A549 (cell line): ENCODE data around the gene FBXO34. TPM values are rescaled to one million over a fixed set of nuclear protein-coding genes. Genes with fewer than 3 reads are reported as not detected.
A peak's percentile ranks its signal among the peaks of the same experiment; 100 is the strongest.

Source experiments
- ATAC-seq, 2 experiments: fragments of 200-7000 bp in 1 of 2; fragments of >200 bp in 1 of 2; cut with Nextera tagmentation in 1 of 2; cut with Tn5 transposase in 1 of 2; 3 replicates each; pipeline versions ENCODE4 v1.8.0 to v1.9.1; 2018 to 2020; ENCODE audit warnings: mild to moderate bottlenecking in 1 of 2, moderate library complexity in 1 of 2
- CTCF ChIA-PET: fragments of 300-600 bp; sonication (Branson Sonifier 250); formaldehyde crosslinking; extraction: SDS; loops from one replicate; lab custom pipeline; 2021; ENCODE audit warnings: antibody characterized with exemption, inconsistent platforms; lab: Yijun Ruan, JAX
- POLR2A ChIA-PET: fragments of 350-600 bp; formaldehyde crosslinking; extraction: SDS; loops from one replicate; lab custom pipeline; 2021; ENCODE audit warnings: antibody characterized with exemption, inconsistent platforms; lab: Yijun Ruan, JAX
- DNase-seq, 2 experiments: peaks; one replicate each; pipeline versions ENCODE4 v3.0.0 to v3.0.0-alpha.2; 2011 to 2016; ENCODE audit warnings: low read depth in 1 of 2, low spot score in 1 of 2
- FAIRE-seq: peaks from 2 replicates; lab custom pipeline; 2011; peaks lifted over from hg19 to GRCh38; lab: Jason Lieb, UNC
- H3K27ac ChIP-seq, 2 experiments: fragments of >200 bp; sonication (Bioruptor Twin); formaldehyde crosslinking; 3 replicates each; pipeline ENCODE4 v1.5.1; 2016 to 2017
- H3K4me1 ChIP-seq: fragments of >200 bp; sonication (Bioruptor Twin); formaldehyde crosslinking; 3 replicates; pipeline ENCODE4 v1.6.1; 2016
- H3K4me2 ChIP-seq: fragments of >200 bp; sonication (Bioruptor Twin); formaldehyde crosslinking; 3 replicates; pipeline ENCODE4 v1.6.1; 2016
- H3K4me3 ChIP-seq: fragments of >200 bp; sonication (Bioruptor Twin); formaldehyde crosslinking; 3 replicates; pipeline ENCODE4 v1.5.1; 2016
- H3K9me3 ChIP-seq: fragments of >200 bp; sonication (Bioruptor Twin); formaldehyde crosslinking; 3 replicates; pipeline ENCODE4 v1.6.1; 2016
- BHLHE40 ChIP-seq: IDR thresholded peaks from 2 replicates; pipeline ENCODE4 v1.6.1; 2012; ENCODE audit warnings: low read depth, low read length, inconsistent platforms
- CBX2 ChIP-seq: fragments of 200-600 bp; sonication (generic); IDR thresholded peaks from 2 replicates; pipeline ENCODE4 v1.6.1; 2016; ENCODE audit warnings: low read depth, mild to moderate bottlenecking, borderline replicate concordance
- CHD4 ChIP-seq: fragments of 200-600 bp; sonication (generic); IDR thresholded peaks from 2 replicates; pipeline ENCODE4 v1.6.1; 2016; ENCODE audit warnings: antibody characterized with exemption, mild to moderate bottlenecking, borderline replicate concordance
- EHMT2 ChIP-seq: fragments of 200-600 bp; sonication (generic); IDR thresholded peaks from 2 replicates; pipeline ENCODE4 v1.6.1; 2016; ENCODE audit warnings: antibody characterized with exemption, low read depth, mild to moderate bottlenecking, moderate library complexity
- EP300 ChIP-seq, 2 experiments: fragments of >200 bp; sonication (Bioruptor Twin); formaldehyde crosslinking; IDR thresholded peaks; 2 replicates in 1 of 2; 3 replicates in 1 of 2; pipeline ENCODE4 v1.6.1; 2016 to 2017
- FOSB ChIP-seq: fragments of 250-450 bp; sonication (Bioruptor Pico); IDR thresholded peaks from 2 replicates; pipeline ENCODE4 v1.5.0; 2020; ENCODE audit warnings: mild to moderate bottlenecking, moderate library complexity
- FOSL2 ChIP-seq, 2 experiments: fragments of 450-650 bp in 1 of 2; fragments of >200 bp in 1 of 2; sonication (Bioruptor Twin) in 1 of 2; formaldehyde crosslinking; IDR thresholded peaks; 2 replicates each; pipeline versions ENCODE4 v1.5.0 to v1.6.1; 2016 to 2020; ENCODE audit warnings: mild to moderate bottlenecking in 1 of 2, moderate library complexity in 1 of 2
- FOXS1 ChIP-seq: fragments of 250-450 bp; sonication (Bioruptor Pico); IDR thresholded peaks from 2 replicates; pipeline ENCODE4 v1.5.0; 2020; ENCODE audit warnings: mild to moderate bottlenecking, moderate library complexity
- JUNB ChIP-seq: fragments of >200 bp; sonication (Bioruptor Twin); formaldehyde crosslinking; IDR thresholded peaks from 2 replicates; pipeline ENCODE4 v1.6.1; 2016
- KDM1A ChIP-seq: fragments of 200-600 bp; sonication (generic); IDR thresholded peaks from 2 replicates; pipeline ENCODE4 v1.6.1; 2016; ENCODE audit warnings: low read depth, mild to moderate bottlenecking
- MAZ ChIP-seq: fragments of 150-350 bp; IDR thresholded peaks from 2 replicates; pipeline ENCODE4 v1.6.1; 2014; ENCODE audit warnings: antibody characterized with exemption, low read depth, low read length, borderline replicate concordance
- NFE2L2 ChIP-seq: fragments of 150-350 bp; conservative IDR thresholded peaks from 2 replicates; pipeline ENCODE4 v1.6.1; 2014; ENCODE audit warnings: low read length
- NR3C1 ChIP-seq: fragments of >200 bp; sonication (Bioruptor Twin); formaldehyde crosslinking; IDR thresholded peaks from 3 replicates; pipeline ENCODE4 v1.6.1; 2017
- PHF8 ChIP-seq: fragments of 200-600 bp; sonication (generic); IDR thresholded peaks from 2 replicates; pipeline ENCODE4 v1.6.1; 2016; ENCODE audit warnings: low read depth, mild to moderate bottlenecking, antibody characterized with exemption, moderate library complexity, borderline replicate concordance
- POLR2A ChIP-seq: IDR thresholded peaks from 2 replicates; pipeline ENCODE4 v1.6.1; 2012; ENCODE audit warnings: mild to moderate bottlenecking, low read length
- RARB ChIP-seq: fragments of 250-450 bp; sonication (Bioruptor Pico); IDR thresholded peaks from 2 replicates; pipeline ENCODE4 v1.8.0; 2021; ENCODE audit warnings: mild to moderate bottlenecking, moderate library complexity
- TP53 ChIP-seq: fragments of 250-450 bp; sonication (Bioruptor Pico); IDR thresholded peaks from 2 replicates; pipeline ENCODE4 v1.5.0; 2021; ENCODE audit warnings: mild to moderate bottlenecking, moderate library complexity
- ZSCAN20 ChIP-seq: fragments of 250-450 bp; sonication (Bioruptor Pico); IDR thresholded peaks from 2 replicates; pipeline ENCODE4 v1.8.0; 2022; ENCODE audit warnings: mild to moderate bottlenecking, moderate library complexity
- WGBS: methylation state at CpG from one replicate; pipeline ENCODE4 v1.1.6; 2017; ENCODE audit errors: missing lambda C conversion rate; 5-methylcytosine and 5-hydroxymethylcytosine counted together
- polyA plus RNA-seq, 4 experiments: library from polyadenylated mRNA; depleted of rRNA in 3 of 4; stranded (reverse); fragments of >200 nt; fragmentation: RNase III in 1 of 4; extraction: RNeasy Plus Mini Kit Qiagen cat#74134 plus additional on column Dnase treatment in 1 of 4; gene quantifications; 2 replicates in 3 of 4; 3 replicates in 1 of 4; pipeline ENCODE4 v1.2.3, GENCODE V29; 2011 to 2017
- TF ChIP-seq, protein P1 (sequence below): IDR thresholded peaks from 2 replicates; pipeline ENCODE4 v1.6.1; 2012; ENCODE audit warnings: low read depth, borderline replicate concordance
- TF ChIP-seq, protein P2 (sequence below): fragments of 200-600 bp; sonication (generic); IDR thresholded peaks from 2 replicates; pipeline ENCODE4 v1.6.1; 2016; ENCODE audit warnings: antibody characterized with exemption, mild to moderate bottlenecking, moderate library complexity
- TF ChIP-seq, protein P3 (sequence below): fragments of >200 bp; sonication (Bioruptor Twin); formaldehyde crosslinking; IDR thresholded peaks from 3 replicates; pipeline ENCODE4 v1.6.1; 2016
- TF ChIP-seq, protein P4 (sequence below): fragments of >200 bp; sonication (Bioruptor Twin); formaldehyde crosslinking; IDR thresholded peaks from 2 replicates; pipeline ENCODE4 v1.6.1; 2016
- TF ChIP-seq, protein P5 (sequence below): fragments of 150-350 bp; IDR thresholded peaks from 2 replicates; pipeline ENCODE4 v1.6.1; 2014; ENCODE audit warnings: low read depth, mild to moderate bottlenecking, low read length
- TF ChIP-seq, protein P6 (sequence below): fragments of 250-450 bp; sonication (Bioruptor Pico); IDR thresholded peaks from 2 replicates; pipeline ENCODE4 v1.5.0; 2020; ENCODE audit warnings: low read depth, mild to moderate bottlenecking, moderate library complexity
- TF ChIP-seq, protein P7 (sequence below): IDR thresholded peaks from 2 replicates; pipeline ENCODE4 v1.6.1; 2012

FBXO34 gene
- polyA plus RNA-seq, 2 of the 4 experiments (the other 2 are of a cell fraction): 15.4 to 28.0 TPM

DNA sequence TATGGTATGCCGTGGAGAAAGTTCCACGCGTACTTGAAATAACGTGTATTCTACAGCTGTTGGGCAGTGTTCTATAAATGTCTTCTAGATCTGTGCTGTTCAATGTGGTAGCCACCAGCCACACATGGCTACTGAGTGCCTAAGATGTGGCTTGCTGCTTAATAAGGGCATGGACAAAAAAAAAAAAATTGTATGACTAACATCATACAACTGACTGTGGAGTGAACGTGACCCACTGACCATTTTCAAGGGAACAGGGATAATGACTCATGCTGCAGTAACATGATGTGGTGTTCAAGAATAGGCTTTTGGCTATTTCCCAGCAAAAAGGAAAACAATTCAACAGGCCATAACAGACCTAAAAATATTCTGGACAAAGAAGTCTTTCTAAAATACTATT is 127.5 kb downstream of the FBXO34 start (continued):
- TF ChIP-seq MAZ (no peak), FOXS1 (CRISPR knock-in tag) (no peak), FOSL2 (IDR thresholded peaks at IDR 0.05) (peak; percentile 37; the same call in 1 of the 2 replicates), FOSL2 (CRISPR knock-in tag; IDR thresholded peaks at IDR 0.05) (peak; percentile 76), PHF8 (no peak)

DNA sequence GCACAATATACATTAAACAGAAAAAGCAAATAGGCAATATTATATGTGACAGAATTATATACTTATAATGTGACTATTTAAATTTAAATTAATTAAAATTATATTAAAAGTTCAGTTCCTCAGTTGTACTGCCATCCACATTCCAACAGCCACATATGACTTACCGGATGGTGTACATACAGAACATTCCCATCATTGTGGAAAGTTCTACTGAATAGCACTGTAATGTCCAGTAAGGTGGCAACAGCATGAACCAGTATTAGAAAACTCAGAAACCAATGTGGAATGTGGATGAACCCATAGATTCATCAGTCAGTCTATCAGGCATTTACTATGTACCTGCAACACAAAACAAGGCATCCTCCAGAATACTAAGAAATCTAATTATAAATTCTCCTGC is 128.0 kb downstream of the FBXO34 start:
- TF ChIP-seq, protein P1, sequence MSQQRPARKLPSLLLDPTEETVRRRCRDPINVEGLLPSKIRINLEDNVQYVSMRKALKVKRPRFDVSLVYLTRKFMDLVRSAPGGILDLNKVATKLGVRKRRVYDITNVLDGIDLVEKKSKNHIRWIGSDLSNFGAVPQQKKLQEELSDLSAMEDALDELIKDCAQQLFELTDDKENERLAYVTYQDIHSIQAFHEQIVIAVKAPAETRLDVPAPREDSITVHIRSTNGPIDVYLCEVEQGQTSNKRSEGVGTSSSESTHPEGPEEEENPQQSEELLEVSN: no peak
- TF ChIP-seq POLR2A: no peak
- no peak for TF ChIP-seq ZSCAN20 (CRISPR knock-in tag)
- TF ChIP-seq, protein P2, sequence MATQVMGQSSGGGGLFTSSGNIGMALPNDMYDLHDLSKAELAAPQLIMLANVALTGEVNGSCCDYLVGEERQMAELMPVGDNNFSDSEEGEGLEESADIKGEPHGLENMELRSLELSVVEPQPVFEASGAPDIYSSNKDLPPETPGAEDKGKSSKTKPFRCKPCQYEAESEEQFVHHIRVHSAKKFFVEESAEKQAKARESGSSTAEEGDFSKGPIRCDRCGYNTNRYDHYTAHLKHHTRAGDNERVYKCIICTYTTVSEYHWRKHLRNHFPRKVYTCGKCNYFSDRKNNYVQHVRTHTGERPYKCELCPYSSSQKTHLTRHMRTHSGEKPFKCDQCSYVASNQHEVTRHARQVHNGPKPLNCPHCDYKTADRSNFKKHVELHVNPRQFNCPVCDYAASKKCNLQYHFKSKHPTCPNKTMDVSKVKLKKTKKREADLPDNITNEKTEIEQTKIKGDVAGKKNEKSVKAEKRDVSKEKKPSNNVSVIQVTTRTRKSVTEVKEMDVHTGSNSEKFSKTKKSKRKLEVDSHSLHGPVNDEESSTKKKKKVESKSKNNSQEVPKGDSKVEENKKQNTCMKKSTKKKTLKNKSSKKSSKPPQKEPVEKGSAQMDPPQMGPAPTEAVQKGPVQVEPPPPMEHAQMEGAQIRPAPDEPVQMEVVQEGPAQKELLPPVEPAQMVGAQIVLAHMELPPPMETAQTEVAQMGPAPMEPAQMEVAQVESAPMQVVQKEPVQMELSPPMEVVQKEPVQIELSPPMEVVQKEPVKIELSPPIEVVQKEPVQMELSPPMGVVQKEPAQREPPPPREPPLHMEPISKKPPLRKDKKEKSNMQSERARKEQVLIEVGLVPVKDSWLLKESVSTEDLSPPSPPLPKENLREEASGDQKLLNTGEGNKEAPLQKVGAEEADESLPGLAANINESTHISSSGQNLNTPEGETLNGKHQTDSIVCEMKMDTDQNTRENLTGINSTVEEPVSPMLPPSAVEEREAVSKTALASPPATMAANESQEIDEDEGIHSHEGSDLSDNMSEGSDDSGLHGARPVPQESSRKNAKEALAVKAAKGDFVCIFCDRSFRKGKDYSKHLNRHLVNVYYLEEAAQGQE: no peak
- TF ChIP-seq, protein P3, sequence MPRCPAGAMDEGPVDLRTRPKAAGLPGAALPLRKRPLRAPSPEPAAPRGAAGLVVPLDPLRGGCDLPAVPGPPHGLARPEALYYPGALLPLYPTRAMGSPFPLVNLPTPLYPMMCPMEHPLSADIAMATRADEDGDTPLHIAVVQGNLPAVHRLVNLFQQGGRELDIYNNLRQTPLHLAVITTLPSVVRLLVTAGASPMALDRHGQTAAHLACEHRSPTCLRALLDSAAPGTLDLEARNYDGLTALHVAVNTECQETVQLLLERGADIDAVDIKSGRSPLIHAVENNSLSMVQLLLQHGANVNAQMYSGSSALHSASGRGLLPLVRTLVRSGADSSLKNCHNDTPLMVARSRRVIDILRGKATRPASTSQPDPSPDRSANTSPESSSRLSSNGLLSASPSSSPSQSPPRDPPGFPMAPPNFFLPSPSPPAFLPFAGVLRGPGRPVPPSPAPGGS: no peak
- TF ChIP-seq, protein P4, sequence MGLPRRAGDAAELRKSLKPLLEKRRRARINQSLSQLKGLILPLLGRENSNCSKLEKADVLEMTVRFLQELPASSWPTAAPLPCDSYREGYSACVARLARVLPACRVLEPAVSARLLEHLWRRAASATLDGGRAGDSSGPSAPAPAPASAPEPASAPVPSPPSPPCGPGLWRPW: no peak
- no peak for TF ChIP-seq RARB (CRISPR knock-in tag)
- TF ChIP-seq EHMT2: no peak
- TF ChIP-seq, protein P5, sequence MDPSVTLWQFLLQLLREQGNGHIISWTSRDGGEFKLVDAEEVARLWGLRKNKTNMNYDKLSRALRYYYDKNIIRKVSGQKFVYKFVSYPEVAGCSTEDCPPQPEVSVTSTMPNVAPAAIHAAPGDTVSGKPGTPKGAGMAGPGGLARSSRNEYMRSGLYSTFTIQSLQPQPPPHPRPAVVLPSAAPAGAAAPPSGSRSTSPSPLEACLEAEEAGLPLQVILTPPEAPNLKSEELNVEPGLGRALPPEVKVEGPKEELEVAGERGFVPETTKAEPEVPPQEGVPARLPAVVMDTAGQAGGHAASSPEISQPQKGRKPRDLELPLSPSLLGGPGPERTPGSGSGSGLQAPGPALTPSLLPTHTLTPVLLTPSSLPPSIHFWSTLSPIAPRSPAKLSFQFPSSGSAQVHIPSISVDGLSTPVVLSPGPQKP: no peak
- POLR2A ChIA-PET: no interaction called here
- peak overlapping the region; percentile 12; the same call in 1 of the 3 replicates for H3K4me2 ChIP-seq

DNA sequence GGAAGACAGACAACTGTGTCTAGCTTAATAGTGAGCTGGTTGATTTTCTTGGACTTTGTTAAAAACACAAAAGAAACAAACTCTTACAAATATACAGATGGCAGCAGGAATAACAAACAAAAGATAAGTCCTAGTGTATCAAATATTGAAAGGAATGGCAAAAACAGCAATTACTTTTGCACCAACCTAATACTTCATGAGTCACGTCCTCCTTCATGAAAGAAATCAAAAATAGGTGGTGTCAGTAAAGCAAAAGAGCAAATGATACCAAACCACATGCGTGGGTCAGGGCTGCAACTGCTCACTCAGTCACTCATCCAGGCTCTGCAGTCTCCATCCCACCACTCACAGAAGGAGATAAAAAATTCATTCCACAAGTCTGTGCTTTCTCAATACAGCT is 128.6 kb downstream of the FBXO34 start:
- no peak for ATAC-seq
- ChIA-PET CTCF (no interaction called here), POLR2A (no interaction called here)
- Histone ChIP-seq H3K27ac (no peak overlapping the region), H3K4me2 (no peak overlapping the region), H3K4me3 (no peak overlapping the region), H3K4me1 (peaks cover 10% of the 10 kb centered on the region; the same call in 2 of the 3 replicates), H3K9me3 (no peaks in the 10 kb centered on the region)
- FAIRE-seq: no peak
- WGBS: 75% methylated on average over 2 of the region's 2 CpGs
- DNase-seq: no peak
- no peak for TF ChIP-seq CBX2
- TF ChIP-seq KDM1A: no peak
- no peak for TF ChIP-seq NR3C1
- TF ChIP-seq, protein P6, sequence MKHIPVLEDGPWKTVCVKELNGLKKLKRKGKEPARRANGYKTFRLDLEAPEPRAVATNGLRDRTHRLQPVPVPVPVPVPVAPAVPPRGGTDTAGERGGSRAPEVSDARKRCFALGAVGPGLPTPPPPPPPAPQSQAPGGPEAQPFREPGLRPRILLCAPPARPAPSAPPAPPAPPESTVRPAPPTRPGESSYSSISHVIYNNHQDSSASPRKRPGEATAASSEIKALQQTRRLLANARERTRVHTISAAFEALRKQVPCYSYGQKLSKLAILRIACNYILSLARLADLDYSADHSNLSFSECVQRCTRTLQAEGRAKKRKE (CRISPR knock-in tag): no peak
- no peak for TF ChIP-seq JUNB
- TF ChIP-seq BHLHE40: no peak
- no peak for TF ChIP-seq PHF8
- no peak for TF ChIP-seq MAZ
- TF ChIP-seq NFE2L2: no peak
- no peak for TF ChIP-seq FOXS1 (CRISPR knock-in tag)
- no peak for TF ChIP-seq FOSB (CRISPR knock-in tag)
- no peak for TF ChIP-seq FOSL2 (IDR thresholded peaks at IDR 0.05)
- TF ChIP-seq FOSL2 (CRISPR knock-in tag; IDR thresholded peaks at IDR 0.05): no peak
- TF ChIP-seq, protein P7, sequence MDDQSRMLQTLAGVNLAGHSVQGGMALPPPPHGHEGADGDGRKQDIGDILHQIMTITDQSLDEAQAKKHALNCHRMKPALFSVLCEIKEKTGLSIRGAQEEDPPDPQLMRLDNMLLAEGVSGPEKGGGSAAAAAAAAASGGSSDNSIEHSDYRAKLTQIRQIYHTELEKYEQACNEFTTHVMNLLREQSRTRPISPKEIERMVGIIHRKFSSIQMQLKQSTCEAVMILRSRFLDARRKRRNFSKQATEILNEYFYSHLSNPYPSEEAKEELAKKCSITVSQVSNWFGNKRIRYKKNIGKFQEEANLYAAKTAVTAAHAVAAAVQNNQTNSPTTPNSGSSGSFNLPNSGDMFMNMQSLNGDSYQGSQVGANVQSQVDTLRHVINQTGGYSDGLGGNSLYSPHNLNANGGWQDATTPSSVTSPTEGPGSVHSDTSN: no peak
- no peak for TF ChIP-seq TP53 (CRISPR knock-in tag)
- TF ChIP-seq EP300 (IDR thresholded peaks at IDR 0.05): no peak
- no peak for TF ChIP-seq CHD4
- TF ChIP-seq, protein P3: no peak

More for the DNA sequence above, 128.0 kb downstream of the FBXO34 start:
- no peaks in the 10 kb centered on the region for H3K9me3 ChIP-seq
- no peak for ATAC-seq
- no peak for DNase-seq
- H3K4me3 ChIP-seq: no peak overlapping the region
- peaks cover 10% of the 10 kb centered on the region; the same call in 2 of the 3 replicates for H3K4me1 ChIP-seq
- no peak for FAIRE-seq
- CTCF ChIA-PET: no interaction called here
- WGBS: 93% methylated on average over 1 of the region's 1 CpG
- H3K27ac ChIP-seq: no peak overlapping the region
